ENCODE results near the gene MFRP. TPM values are rescaled to one million over a fixed set of nuclear protein-coding genes. Genes with fewer than 3 reads are reported as not detected.

MFRP gene
- total and polyA plus RNA-seq, 9 of the 15 experiments (the other 6 are each of a cell fraction or from before 2014, with no cell fraction given): not detected

DNA sequence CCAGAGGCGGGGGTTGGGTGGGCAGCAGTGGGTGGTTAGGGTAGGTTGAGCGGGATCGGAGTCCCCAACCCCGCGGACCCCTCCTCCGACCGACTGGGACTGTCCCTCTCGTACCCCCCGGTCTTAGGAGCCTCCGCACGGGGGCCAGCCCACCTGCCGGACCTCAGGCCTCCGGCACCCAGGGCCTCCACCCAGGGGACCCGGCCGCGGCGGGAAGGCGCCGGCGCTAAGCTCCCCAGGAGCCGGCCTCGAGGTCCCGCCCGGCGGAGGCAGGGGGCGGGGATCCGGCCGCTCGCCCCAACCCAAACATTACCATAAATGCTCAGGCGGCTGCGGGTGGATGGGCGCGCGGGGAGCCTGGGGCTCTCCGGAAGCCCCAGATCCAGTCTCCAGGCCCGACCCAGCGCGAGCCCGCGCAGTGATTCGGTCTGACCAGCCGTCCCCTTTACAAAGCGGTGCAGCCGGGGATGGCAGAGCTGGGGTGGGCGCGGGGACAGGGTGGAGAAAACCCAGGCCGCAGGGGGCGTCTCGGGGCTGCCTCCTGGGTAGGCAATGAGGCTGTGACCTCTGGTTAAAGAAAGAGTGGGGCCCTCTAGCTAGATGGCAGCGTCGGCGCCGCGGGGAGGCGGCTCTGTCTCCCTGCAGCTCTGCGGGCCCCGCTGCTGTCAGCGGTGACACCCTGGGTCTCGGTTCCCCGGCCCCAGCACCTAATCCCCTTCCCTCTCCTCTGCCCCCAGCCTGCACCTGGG is 25.6 kb downstream of the MFRP start (continued):
- TF ChIP-seq ZNF584 (CRISPR knock-in tag; IDR thresholded peaks at IDR 0.05; ENCODE audit: low read depth): no peak
- no peak for TF ChIP-seq KAT8 (IDR thresholded peaks at IDR 0.05; ENCODE audit: low read depth)
- TF ChIP-seq FIP1L1 (IDR thresholded peaks at IDR 0.05; ENCODE audit: low read depth, low read length, poor library complexity, severe bottlenecking): peak; percentile 64
- TF ChIP-seq, protein P1, sequence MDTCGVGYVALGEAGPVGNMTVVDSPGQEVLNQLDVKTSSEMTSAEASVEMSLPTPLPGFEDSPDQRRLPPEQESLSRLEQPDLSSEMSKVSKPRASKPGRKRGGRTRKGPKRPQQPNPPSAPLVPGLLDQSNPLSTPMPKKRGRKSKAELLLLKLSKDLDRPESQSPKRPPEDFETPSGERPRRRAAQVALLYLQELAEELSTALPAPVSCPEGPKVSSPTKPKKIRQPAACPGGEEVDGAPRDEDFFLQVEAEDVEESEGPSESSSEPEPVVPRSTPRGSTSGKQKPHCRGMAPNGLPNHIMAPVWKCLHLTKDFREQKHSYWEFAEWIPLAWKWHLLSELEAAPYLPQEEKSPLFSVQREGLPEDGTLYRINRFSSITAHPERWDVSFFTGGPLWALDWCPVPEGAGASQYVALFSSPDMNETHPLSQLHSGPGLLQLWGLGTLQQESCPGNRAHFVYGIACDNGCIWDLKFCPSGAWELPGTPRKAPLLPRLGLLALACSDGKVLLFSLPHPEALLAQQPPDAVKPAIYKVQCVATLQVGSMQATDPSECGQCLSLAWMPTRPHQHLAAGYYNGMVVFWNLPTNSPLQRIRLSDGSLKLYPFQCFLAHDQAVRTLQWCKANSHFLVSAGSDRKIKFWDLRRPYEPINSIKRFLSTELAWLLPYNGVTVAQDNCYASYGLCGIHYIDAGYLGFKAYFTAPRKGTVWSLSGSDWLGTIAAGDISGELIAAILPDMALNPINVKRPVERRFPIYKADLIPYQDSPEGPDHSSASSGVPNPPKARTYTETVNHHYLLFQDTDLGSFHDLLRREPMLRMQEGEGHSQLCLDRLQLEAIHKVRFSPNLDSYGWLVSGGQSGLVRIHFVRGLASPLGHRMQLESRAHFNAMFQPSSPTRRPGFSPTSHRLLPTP (IDR thresholded peaks at IDR 0.05; ENCODE audit: borderline replicate concordance, extremely low read depth, insufficient read length): no peak
- TF ChIP-seq ZNF551 (CRISPR knock-in tag; IDR thresholded peaks at IDR 0.05): no peak
- peak; percentile 73; the same call in 1 of the 2 replicates for TF ChIP-seq ZNF263 (CRISPR knock-in tag; IDR thresholded peaks at IDR 0.05; ENCODE audit: borderline replicate concordance)
- TF ChIP-seq, protein P2, sequence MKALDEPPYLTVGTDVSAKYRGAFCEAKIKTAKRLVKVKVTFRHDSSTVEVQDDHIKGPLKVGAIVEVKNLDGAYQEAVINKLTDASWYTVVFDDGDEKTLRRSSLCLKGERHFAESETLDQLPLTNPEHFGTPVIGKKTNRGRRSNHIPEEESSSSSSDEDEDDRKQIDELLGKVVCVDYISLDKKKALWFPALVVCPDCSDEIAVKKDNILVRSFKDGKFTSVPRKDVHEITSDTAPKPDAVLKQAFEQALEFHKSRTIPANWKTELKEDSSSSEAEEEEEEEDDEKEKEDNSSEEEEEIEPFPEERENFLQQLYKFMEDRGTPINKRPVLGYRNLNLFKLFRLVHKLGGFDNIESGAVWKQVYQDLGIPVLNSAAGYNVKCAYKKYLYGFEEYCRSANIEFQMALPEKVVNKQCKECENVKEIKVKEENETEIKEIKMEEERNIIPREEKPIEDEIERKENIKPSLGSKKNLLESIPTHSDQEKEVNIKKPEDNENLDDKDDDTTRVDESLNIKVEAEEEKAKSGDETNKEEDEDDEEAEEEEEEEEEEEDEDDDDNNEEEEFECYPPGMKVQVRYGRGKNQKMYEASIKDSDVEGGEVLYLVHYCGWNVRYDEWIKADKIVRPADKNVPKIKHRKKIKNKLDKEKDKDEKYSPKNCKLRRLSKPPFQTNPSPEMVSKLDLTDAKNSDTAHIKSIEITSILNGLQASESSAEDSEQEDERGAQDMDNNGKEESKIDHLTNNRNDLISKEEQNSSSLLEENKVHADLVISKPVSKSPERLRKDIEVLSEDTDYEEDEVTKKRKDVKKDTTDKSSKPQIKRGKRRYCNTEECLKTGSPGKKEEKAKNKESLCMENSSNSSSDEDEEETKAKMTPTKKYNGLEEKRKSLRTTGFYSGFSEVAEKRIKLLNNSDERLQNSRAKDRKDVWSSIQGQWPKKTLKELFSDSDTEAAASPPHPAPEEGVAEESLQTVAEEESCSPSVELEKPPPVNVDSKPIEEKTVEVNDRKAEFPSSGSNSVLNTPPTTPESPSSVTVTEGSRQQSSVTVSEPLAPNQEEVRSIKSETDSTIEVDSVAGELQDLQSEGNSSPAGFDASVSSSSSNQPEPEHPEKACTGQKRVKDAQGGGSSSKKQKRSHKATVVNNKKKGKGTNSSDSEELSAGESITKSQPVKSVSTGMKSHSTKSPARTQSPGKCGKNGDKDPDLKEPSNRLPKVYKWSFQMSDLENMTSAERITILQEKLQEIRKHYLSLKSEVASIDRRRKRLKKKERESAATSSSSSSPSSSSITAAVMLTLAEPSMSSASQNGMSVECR (CRISPR knock-in tag; IDR thresholded peaks at IDR 0.05): no peak
- TF ChIP-seq ZNF644 (tag; IDR thresholded peaks at IDR 0.05; ENCODE audit: low read depth): no peak; the same call in 1 of the 2 replicates
- no peak for TF ChIP-seq BACH1 (tag; IDR thresholded peaks at IDR 0.05)
- TF ChIP-seq, protein P3, sequence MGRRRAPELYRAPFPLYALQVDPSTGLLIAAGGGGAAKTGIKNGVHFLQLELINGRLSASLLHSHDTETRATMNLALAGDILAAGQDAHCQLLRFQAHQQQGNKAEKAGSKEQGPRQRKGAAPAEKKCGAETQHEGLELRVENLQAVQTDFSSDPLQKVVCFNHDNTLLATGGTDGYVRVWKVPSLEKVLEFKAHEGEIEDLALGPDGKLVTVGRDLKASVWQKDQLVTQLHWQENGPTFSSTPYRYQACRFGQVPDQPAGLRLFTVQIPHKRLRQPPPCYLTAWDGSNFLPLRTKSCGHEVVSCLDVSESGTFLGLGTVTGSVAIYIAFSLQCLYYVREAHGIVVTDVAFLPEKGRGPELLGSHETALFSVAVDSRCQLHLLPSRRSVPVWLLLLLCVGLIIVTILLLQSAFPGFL (CRISPR knock-in tag; IDR thresholded peaks at IDR 0.05): no peak
- peak; percentile 95 for TF ChIP-seq POLR2G (IDR thresholded peaks at IDR 0.05; ENCODE audit: low read depth, low read length)
- TF ChIP-seq POLR2A (conservative IDR thresholded peaks at IDR 0.05): peak; percentile 84
- peak; percentile 41 to 63; a peak in 2 of 4 replicates for TF ChIP-seq MAZ (CRISPR knock-in tag; conservative IDR thresholded peaks at IDR 0.05 in 1 of 2, IDR thresholded peaks at IDR 0.05 in 1 of 2)
- TF ChIP-seq ZNF23 (CRISPR knock-in tag; IDR thresholded peaks at IDR 0.05): no peak
- TF ChIP-seq ELF2 (CRISPR knock-in tag; IDR thresholded peaks at IDR 0.05): peak; percentile 16; the same call in 1 of the 2 replicates
- TF ChIP-seq SOX6 (IDR thresholded peaks at IDR 0.05): no peak
- TF ChIP-seq ZNF77 (CRISPR knock-in tag; IDR thresholded peaks at IDR 0.05): no peak
- TF ChIP-seq ARNT (IDR thresholded peaks at IDR 0.05): no peak
- no peak for TF ChIP-seq TFAM (CRISPR knock-in tag; conservative IDR thresholded peaks at IDR 0.05)

Measured in K562 (cell line).